Parathyroid adenoma (tissue), 2 donors: ENCODE results near the gene PDE4D.

Experiments
- H2AFZ ChIP-seq: fragments of 300-600 bp; sonication (generic); one replicate; pipeline ENCODE4 v1.7.0; 2017; ENCODE audit warnings: antibody characterized with exemption, mild to moderate bottlenecking
- H3K27ac ChIP-seq: fragments of 300-600 bp; sonication (generic); one replicate; pipeline ENCODE4 v1.7.0; 2017
- H3K27me3 ChIP-seq: fragments of 300-600 bp; sonication (generic); one replicate; pipeline ENCODE4 v1.7.0; 2017; ENCODE audit warnings: low read length; ENCODE audit not compliant: control insufficient read depth, insufficient read depth
- H3K36me3 ChIP-seq: fragments of 300-600 bp; sonication (generic); one replicate; pipeline ENCODE4 v1.7.0; 2017; ENCODE audit warnings: low read length; ENCODE audit not compliant: control insufficient read depth, insufficient read depth
- H3K4me1 ChIP-seq: fragments of 300-600 bp; sonication (generic); one replicate; pipeline ENCODE4 v1.7.0; 2017; ENCODE audit warnings: control low read depth
- H3K4me2 ChIP-seq: fragments of 300-600 bp; sonication (generic); one replicate; pipeline ENCODE4 v1.7.0; 2017; ENCODE audit warnings: low read length
- H3K4me3 ChIP-seq: fragments of 300-600 bp; sonication (generic); one replicate; pipeline ENCODE4 v1.7.0; 2017; ENCODE audit warnings: low read depth, low read length
- H3K79me2 ChIP-seq: fragments of 300-600 bp; sonication (generic); one replicate; pipeline ENCODE4 v1.7.0; 2017; ENCODE audit warnings: control low read depth
- H3K9ac ChIP-seq: fragments of 300-600 bp; sonication (generic); one replicate; pipeline ENCODE4 v1.7.0; 2017; ENCODE audit warnings: mild to moderate bottlenecking
- H3K9me3 ChIP-seq: fragments of 300-600 bp; sonication (generic); one replicate; pipeline ENCODE4 v1.7.0; 2017; ENCODE audit warnings: low read length; ENCODE audit not compliant: control insufficient read depth
- CTCF ChIP-seq: fragments of 300-600 bp; sonication (generic); IDR thresholded peaks from one replicate; pipeline ENCODE4 v1.7.0; 2017; ENCODE audit warnings: antibody characterized with exemption, mild to moderate bottlenecking
- donor health status: primary hyperparathyroidism.

PDE4D gene

GRCh38 chr5:59266410-59266809 lies 627.1 kb downstream of the PDE4D start:
- Histone ChIP-seq H3K4me2 (no peak overlapping the region), H3K36me3 (no peaks in the 10 kb centered on the region), H3K27ac (no peak overlapping the region), H3K79me2 (no peaks in the 10 kb centered on the region), H2AFZ (no peak overlapping the region), H3K9me3 (no peaks in the 10 kb centered on the region), H3K4me1 (peaks cover 3% of the 10 kb centered on the region), H3K9ac (no peak overlapping the region), H3K4me3 (no peak overlapping the region), H3K27me3 (no peaks in the 10 kb centered on the region)
- no peak for TF ChIP-seq CTCF

GRCh38 chr5:59264639-59265245 lies 628.8 kb downstream of the PDE4D start:
- H3K4me2 ChIP-seq = no peak overlapping the region
- no peaks in the 10 kb centered on the region for H3K27me3 ChIP-seq
- no peak overlapping the region for H3K27ac ChIP-seq
- no peak for TF ChIP-seq CTCF
- no peaks in the 10 kb centered on the region for H3K9me3 ChIP-seq
- no peaks in the 10 kb centered on the region for H3K36me3 ChIP-seq
- peaks cover 3% of the 10 kb centered on the region for H3K4me1 ChIP-seq
- no peak overlapping the region for H3K4me3 ChIP-seq
- no peak overlapping the region for H2AFZ ChIP-seq
- H3K79me2 ChIP-seq = no peaks in the 10 kb centered on the region
- no peak overlapping the region for H3K9ac ChIP-seq

GRCh38 chr5:59264013-59264412 lies 629.5 kb downstream of the PDE4D start:
- H2AFZ ChIP-seq = no peak overlapping the region
- no peak overlapping the region for H3K27ac ChIP-seq
- H3K36me3 ChIP-seq = no peaks in the 10 kb centered on the region
- H3K4me1 ChIP-seq = peaks cover 3% of the 10 kb centered on the region
- H3K4me2 ChIP-seq = no peak overlapping the region
- no peaks in the 10 kb centered on the region for H3K27me3 ChIP-seq
- H3K9me3 ChIP-seq = no peaks in the 10 kb centered on the region
- H3K4me3 ChIP-seq = no peak overlapping the region
- no peak for TF ChIP-seq CTCF
- no peaks in the 10 kb centered on the region for H3K79me2 ChIP-seq
- no peak overlapping the region for H3K9ac ChIP-seq

- Histone ChIP-seq H3K4me3 (no peak overlapping the region), H3K4me2 (no peak overlapping the region), H3K9me3 (no peaks in the 10 kb centered on the region), H2AFZ (no peak overlapping the region), H3K27me3 (no peaks in the 10 kb centered on the region), H3K36me3 (no peaks in the 10 kb centered on the region), H3K4me1 (peaks cover 3% of the 10 kb centered on the region), H3K79me2 (no peaks in the 10 kb centered on the region), H3K27ac (no peak overlapping the region), H3K9ac (no peak overlapping the region)
- TF ChIP-seq CTCF = no peak
These were observed 631.6 kb downstream of the PDE4D start for GRCh38 chr5:59261969-59262368.

GRCh38 chr5:59260973-59261372 lies 632.6 kb downstream of the PDE4D start:
- Histone ChIP-seq H3K27ac (no peak overlapping the region), H3K9ac (no peak overlapping the region), H3K4me2 (no peak overlapping the region), H3K4me3 (no peak overlapping the region), H3K36me3 (no peaks in the 10 kb centered on the region), H3K4me1 (peaks cover 3% of the 10 kb centered on the region), H3K9me3 (no peaks in the 10 kb centered on the region), H3K79me2 (no peaks in the 10 kb centered on the region), H3K27me3 (no peaks in the 10 kb centered on the region), H2AFZ (no peak overlapping the region)
- TF ChIP-seq CTCF = no peak
